IMR-90 (cell line): ENCODE data around the gene DLX2. TPM values are rescaled to one million over a fixed set of nuclear protein-coding genes. Genes with fewer than 3 reads are reported as not detected.

Experiments
- ATAC-seq: fragments of 200-7000 bp; cut with Tn5 transposase; 2 replicates; pipeline ENCODE4 v1.9.1; 2020; ENCODE audit warnings: low read depth, mild to moderate bottlenecking, moderate library complexity
- BruUV-seq: library from RNA; stranded (reverse); fragments of 400-500 nt; replicated peaks from 2 replicates; lab custom pipeline; 2021; lab: Mats Ljungman, UMichigan
- CTCF ChIA-PET: fragments of 300-600 bp; formaldehyde crosslinking; extraction: SDS; loops from one replicate; lab custom pipeline; 2021; ENCODE audit warnings: antibody characterized with exemption; lab: Yijun Ruan, JAX
- POLR2A ChIA-PET: fragments of 300-600 bp; sonication (Branson Sonifier 250); formaldehyde crosslinking; loops from one replicate; lab custom pipeline; 2022; ENCODE audit warnings: antibody characterized with exemption; ENCODE audit not compliant: unreplicated experiment; lab: Charles Lee
- DNase-seq: peaks from one replicate; pipeline ENCODE4 v3.0.0; 2013
- H2AFZ ChIP-seq: replicated peaks from 2 replicates; pipeline ENCODE3; 2013; ENCODE audit warnings: low read length, mild to moderate bottlenecking; ENCODE audit not compliant: poor library complexity
- H2AK5ac ChIP-seq: 2 replicates; pipeline ENCODE4 v1.6.1; 2013; ENCODE audit warnings: low read depth, low read length, inconsistent platforms
- H2AK9ac ChIP-seq: replicated peaks from 2 replicates; pipeline ENCODE3; 2013; ENCODE audit warnings: mild to moderate bottlenecking, low read depth, low read length, moderate library complexity; ENCODE audit not compliant: poor library complexity
- H2BK120ac ChIP-seq: 2 replicates; pipeline ENCODE4 v1.6.1; 2013; ENCODE audit warnings: low read depth, low read length, inconsistent platforms
- H2BK15ac ChIP-seq: 3 replicates; pipeline ENCODE4 v1.6.1; 2013; ENCODE audit warnings: low read depth, low read length, inconsistent platforms
- H2BK20ac ChIP-seq: 2 replicates; pipeline ENCODE4 v1.6.1; 2013; ENCODE audit warnings: low read depth, mild to moderate bottlenecking, inconsistent platforms, low read length, moderate library complexity
- H2BK5ac ChIP-seq: 2 replicates; pipeline ENCODE4 v1.6.1; 2013; ENCODE audit warnings: mild to moderate bottlenecking, low read depth, low read length, inconsistent platforms; ENCODE audit not compliant: poor library complexity, severe bottlenecking
- H3K14ac ChIP-seq: replicated peaks from 2 replicates; pipeline ENCODE4 v1.6.1; 2013; ENCODE audit warnings: low read depth, low read length, inconsistent platforms
- H3K18ac ChIP-seq: 2 replicates; pipeline ENCODE4 v1.6.1; 2013; ENCODE audit warnings: low read depth, low read length, control low read depth
- H3K23ac ChIP-seq: 2 replicates; pipeline ENCODE4 v1.6.1; 2013; ENCODE audit warnings: low read depth, low read length, inconsistent platforms
- H3K27ac ChIP-seq: 2 replicates; pipeline ENCODE4 v1.5.1; 2013; ENCODE audit warnings: mild to moderate bottlenecking, control low read depth, low read length; ENCODE audit not compliant: insufficient read depth
- H3K27me3 ChIP-seq: 2 replicates; pipeline ENCODE4 v1.6.1; 2013; ENCODE audit warnings: low read length; ENCODE audit not compliant: control insufficient read depth, insufficient read depth
- H3K36me3 ChIP-seq: 2 replicates; pipeline ENCODE4 v1.6.1; 2013; ENCODE audit warnings: low read length, mixed read lengths; ENCODE audit not compliant: control insufficient read depth, insufficient read depth
- H3K4ac ChIP-seq: 2 replicates; pipeline ENCODE4 v1.6.1; 2013; ENCODE audit warnings: low read depth, low read length, inconsistent platforms
- H3K4me1 ChIP-seq: 2 replicates; pipeline ENCODE4 v1.6.1; 2013; ENCODE audit warnings: low read length, mixed read lengths; ENCODE audit not compliant: control insufficient read depth, insufficient read depth
- H3K4me2 ChIP-seq: 2 replicates; pipeline ENCODE4 v1.6.1; 2013; ENCODE audit warnings: low read depth, mild to moderate bottlenecking, control low read depth, low read length, moderate library complexity
- H3K4me3 ChIP-seq: 2 replicates; pipeline ENCODE4 v1.5.1; 2013; ENCODE audit warnings: low read depth, mild to moderate bottlenecking, control low read depth, low read length, moderate library complexity; ENCODE audit not compliant: insufficient read depth
- H3K56ac ChIP-seq: 2 replicates; pipeline ENCODE4 v1.6.1; 2013; ENCODE audit warnings: low read length, inconsistent platforms; ENCODE audit not compliant: insufficient read depth; ENCODE audit errors: extremely low read depth
- H3K79me1 ChIP-seq, 2 experiments: 2 replicates each; pipeline ENCODE4 v1.6.1; 2013; ENCODE audit warnings: low read length in 2 of 2, inconsistent platforms in 1 of 2, low read depth in 1 of 2
- H3K9ac ChIP-seq: 2 replicates; pipeline ENCODE4 v1.6.1; 2013; ENCODE audit warnings: low read depth, low read length, control low read depth
- H3K9me1 ChIP-seq: 2 replicates; pipeline ENCODE4 v1.6.1; 2013; ENCODE audit warnings: low read length, inconsistent platforms; ENCODE audit not compliant: insufficient read depth
- H3K9me3 ChIP-seq: 2 replicates; pipeline ENCODE4 v1.6.1; 2013; ENCODE audit warnings: low read length; ENCODE audit not compliant: control insufficient read depth, insufficient read depth
- H4K20me1 ChIP-seq: 2 replicates; pipeline ENCODE4 v1.6.1; 2013; ENCODE audit warnings: low read length, inconsistent platforms; ENCODE audit not compliant: insufficient read depth
- H4K5ac ChIP-seq: 2 replicates; pipeline ENCODE4 v1.6.1; 2013; ENCODE audit warnings: mild to moderate bottlenecking, low read depth, low read length, control low read depth
- H4K8ac ChIP-seq, 2 experiments: 2 replicates each; pipeline ENCODE4 v1.6.1; 2013; ENCODE audit warnings: low read depth in 2 of 2, low read length in 2 of 2, control low read depth in 1 of 2, inconsistent platforms in 1 of 2
- H4K91ac ChIP-seq: 2 replicates; pipeline ENCODE4 v1.6.1; 2013; ENCODE audit warnings: low read depth, low read length, inconsistent platforms; ENCODE audit not compliant: insufficient read depth
- MAFK ChIP-seq: IDR thresholded peaks from 2 replicates; pipeline ENCODE4 v1.6.1; 2012; ENCODE audit warnings: low read depth, low read length, improper control_type of control experiment
- MAZ ChIP-seq: IDR thresholded peaks from 2 replicates; pipeline ENCODE4 v1.6.1; 2012; ENCODE audit warnings: low read depth, mild to moderate bottlenecking, low read length, improper control_type of control experiment, moderate library complexity, borderline replicate concordance
- WGBS, 2 experiments: methylation state at CpG; one replicate each; pipeline versions ENCODE4 v1.1.5 to v1.1.7; 2013; ENCODE audit warnings: missing lambda C conversion rate in 2 of 2; ENCODE audit not compliant: insufficient read length in 1 of 2; ENCODE audit errors: extremely low coverage in 2 of 2; 5-methylcytosine and 5-hydroxymethylcytosine counted together
- dilution Hi-C: fragments of 300-500 bp; cut with HindIII; formaldehyde crosslinking; loops from one replicate; pipeline ENCODE4 v1.14.3; 2018; ENCODE audit warnings: low sequenced_read_pairs; ENCODE audit not compliant: unreplicated experiment
- in situ Hi-C: fragments of 300-500 bp; cut with MboI; formaldehyde crosslinking; loops from 3 replicates; pipeline ENCODE4 v1.14.3; 2019; ENCODE audit warnings: low sequenced_read_pairs, inconsistent platforms, mixed read lengths
- intact Hi-C: fragments of 100-400 bp; cut with micrococcal nuclease; formaldehyde crosslinking; loops from 2 replicates; pipeline ENCODE4 v1.10.0; 2022
- polyA plus RNA-seq, 3 experiments: library from polyadenylated mRNA; depleted of rRNA; stranded (reverse); fragments of >200 nt; gene quantifications; 2 replicates each; pipeline ENCODE4 v1.2.3, GENCODE V29; 2012; ENCODE audit warnings: low replicate concordance in 1 of 3
- total RNA-seq: library from RNA; depleted of rRNA; stranded (reverse); fragments of >200 nt; gene quantifications from 2 replicates; pipeline ENCODE4 v1.2.3, GENCODE V29; 2012

Gene DLX2
- total and polyA plus RNA-seq, 2 of the 4 experiments (the other 2 are of a cell fraction): 0.38 TPM; not detected in 1

DNA sequence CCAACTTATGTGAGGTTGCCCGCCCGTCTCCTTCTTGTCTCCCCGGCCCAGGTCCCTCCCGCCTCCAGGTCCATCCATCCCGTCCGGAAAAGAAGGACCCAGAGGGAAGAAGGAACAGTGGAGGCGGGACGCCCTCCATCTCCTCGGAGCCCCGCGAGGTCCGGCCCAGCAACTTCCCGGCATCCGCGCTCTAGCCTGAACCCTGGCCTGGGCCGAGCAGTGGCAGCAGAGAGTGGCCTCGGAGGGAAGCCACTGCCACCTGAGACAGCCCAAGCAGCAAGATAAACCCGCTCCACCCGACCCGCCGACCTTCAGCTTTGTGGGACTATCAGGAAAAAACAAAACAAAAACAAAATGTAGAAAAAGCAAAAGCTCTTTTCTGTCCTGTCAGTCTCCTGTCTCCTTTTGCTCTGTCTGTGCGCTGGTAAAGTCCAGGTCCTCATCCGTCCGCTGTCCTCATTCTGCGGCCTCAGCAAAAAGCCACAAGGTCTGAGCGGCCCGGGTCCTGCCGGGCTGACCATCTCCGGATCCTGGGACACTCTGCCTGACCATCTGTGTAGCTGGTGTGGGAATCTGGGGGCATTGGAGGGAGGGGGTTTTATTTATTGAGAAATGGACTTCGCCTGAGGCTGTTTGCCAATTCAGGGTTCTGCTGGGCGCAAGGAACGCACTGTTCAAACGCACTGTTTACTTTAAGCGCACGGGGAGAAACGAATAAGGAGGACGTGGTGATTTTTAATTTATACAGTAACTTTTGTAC, 14.3 kb downstream of the DLX2 start:
- H2AFZ ChIP-seq: no peak overlapping the region
- dilution Hi-C loops: no loop called here
- ATAC-seq (no peak), DNase-seq (no peak)
- H3K27me3 ChIP-seq: peaks cover 82% of the 10 kb centered on the region
- no peak overlapping the region for H3K4me3 ChIP-seq
- no peak overlapping the region for H3K4me2 ChIP-seq
- H4K91ac ChIP-seq: no peak overlapping the region
- H3K4ac ChIP-seq: no peak overlapping the region
- no peak overlapping the region for H3K14ac ChIP-seq
- intact Hi-C loops: loop anchor here (5.0 kb wide), 1 partner anchor 91 kb away; the partner anchor contains the start of gene METAP1D
- H4K20me1 ChIP-seq: peaks cover 8% of the 10 kb centered on the region; the same call in 1 of the 2 replicates
- H4K8ac ChIP-seq: no peak overlapping the region
- H3K23ac ChIP-seq: no peak overlapping the region
- no peaks in the 10 kb centered on the region for H3K36me3 ChIP-seq
- H3K18ac ChIP-seq: no peak overlapping the region
- CTCF ChIA-PET: no interaction called here
- no TSS peak for BruUV-seq
- no peak overlapping the region for H4K5ac ChIP-seq
- H3K9ac ChIP-seq: no peak overlapping the region
- 29% methylated on average over 20 of the region's 37 CpGs; no CpG with 5 or more reads in 1 of the 2 experiments for WGBS, 2 experiments
- POLR2A ChIA-PET: no interaction called here
- H3K27ac ChIP-seq: no peak overlapping the region
- no peaks in the 10 kb centered on the region for H3K9me1 ChIP-seq
- H3K4me1 ChIP-seq: no peaks in the 10 kb centered on the region; the same call in 1 of the 2 replicates
- H3K9me3 ChIP-seq: peaks cover 5% of the 10 kb centered on the region; the same call in 1 of the 2 replicates
- H2AK9ac ChIP-seq: no peak overlapping the region
- no peaks in the 10 kb centered on the region for H3K79me1 ChIP-seq
- no peak overlapping the region for H2BK15ac ChIP-seq
- TF ChIP-seq MAZ (no peak), MAFK (peak; percentile 40; the same call in 1 of the 2 replicates)
- no peak overlapping the region for H2AK5ac ChIP-seq
- H2BK20ac ChIP-seq: no peak overlapping the region
- no peak overlapping the region for H3K56ac ChIP-seq
- H2BK5ac ChIP-seq: no peak overlapping the region
- in situ Hi-C loops: no loop called here
- no peak overlapping the region for H2BK120ac ChIP-seq
